Mononuclear cell (primary cell): ENCODE data around the gene RPL4. TPM values are rescaled to one million over a fixed set of nuclear protein-coding genes. Genes with fewer than 3 reads are reported as not detected.
A peak's percentile ranks its signal among the peaks of the same experiment; 100 is the strongest.
"Not testable (repeated sequence)": the region's sequence is repeated elsewhere in the genome, so short reads cannot be mapped to it uniquely, and the experiment has no call there.

Experiments
- H3K27me3 ChIP-seq: 2 replicates; pipeline ENCODE4 v1.6.0; 2011; ENCODE audit warnings: low read length, control low read depth; ENCODE audit not compliant: insufficient read depth
- H3K4me1 ChIP-seq: 2 replicates; pipeline ENCODE4 v1.5.1; 2011; ENCODE audit warnings: mild to moderate bottlenecking, low read length, control low read depth; ENCODE audit not compliant: insufficient read depth
- H3K4me3 ChIP-seq: 2 replicates; pipeline ENCODE4 v1.5.1; 2011; ENCODE audit warnings: mild to moderate bottlenecking, low read length, moderate library complexity
- H3K9me3 ChIP-seq: 2 replicates; pipeline ENCODE4 v1.5.1; 2011; ENCODE audit warnings: low read depth, mild to moderate bottlenecking, control low read depth, low read length
- total RNA-seq: library from RNA; depleted of rRNA; stranded (reverse); fragments of >200 nt; gene quantifications from one replicate; pipeline ENCODE4 v1.2.3, GENCODE V29; 2012

RPL4 gene
- total RNA-seq, result 4,966 TPM

DNA sequence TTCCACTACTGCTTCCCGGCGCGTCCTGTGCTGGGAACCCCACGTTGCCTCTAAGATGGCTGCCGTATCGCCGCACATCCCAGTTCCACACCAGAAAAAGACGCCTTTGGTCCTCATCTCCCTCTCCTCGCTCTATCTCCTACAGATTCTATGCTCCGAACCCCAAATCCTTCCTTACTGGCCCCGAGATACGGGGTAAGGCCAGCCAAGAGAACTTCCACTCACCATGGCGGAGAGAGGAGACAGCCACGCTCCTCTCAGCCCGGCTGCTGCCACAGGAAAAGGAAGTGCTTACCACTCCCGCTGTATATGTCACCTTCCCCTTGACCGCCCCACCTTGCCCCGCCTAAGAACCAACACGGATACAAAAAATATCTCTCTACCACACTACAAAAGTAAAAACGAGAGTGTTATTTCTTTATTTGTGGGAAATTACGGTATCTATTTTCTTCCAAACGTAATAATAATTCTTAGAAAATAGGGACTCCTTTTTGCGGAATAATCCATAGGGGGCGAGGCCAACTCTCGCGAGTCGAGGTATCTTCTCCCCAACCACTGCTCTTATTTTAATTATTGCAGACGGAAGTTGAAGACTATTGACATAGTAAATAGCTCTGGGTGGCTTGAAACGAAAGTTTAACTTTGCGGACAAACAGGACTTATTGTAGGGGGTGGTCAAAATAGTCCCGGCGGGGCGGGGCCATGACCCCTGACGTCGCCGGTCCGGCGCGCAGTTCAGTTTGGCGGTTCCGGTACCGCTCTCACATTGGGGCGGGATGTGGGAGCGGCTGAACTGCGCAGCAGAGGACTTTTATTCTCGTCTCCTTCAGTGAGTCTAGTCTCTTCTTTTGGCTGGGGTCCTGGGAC lies at the start of gene RPL4, which contains the start of gene ZWILCH:
Gene RPL4, minus strand, starts transcription at position 293 of the 867 bp plus-strand sequence. Its CDS starts 65 bp downstream, at position 228.
Gene ZWILCH, plus strand, starts transcription at position 764 of the 867 bp plus-strand sequence. Its CDS starts 13 bp downstream, at position 777.
- Histone ChIP-seq H3K4me3 (peak within 1 kb of the TSS; percentile 89), H3K27me3 (no peaks in the 10 kb centered on the region), H3K9me3 (no peaks in the 10 kb centered on the region), H3K4me1 (peaks cover 24% of the 10 kb centered on the region)

GRCh38 chr15:66545255-66545654 lies 40.6 kb upstream of the RPL4 start:
- H3K4me1 ChIP-seq, result no peaks in the 10 kb centered on the region
- no peaks in the 10 kb centered on the region for H3K9me3 ChIP-seq

GRCh38 chr15:66542896-66543295 lies 38.2 kb upstream of the RPL4 start:
- Histone ChIP-seq H3K4me3 (no peak overlapping the region), H3K4me1 (no peaks in the 10 kb centered on the region), H3K27me3 (no peaks in the 10 kb centered on the region)

More at GRCh38 chr15:66545255-66545654, 40.6 kb upstream of the RPL4 start:
- H3K27me3 ChIP-seq, result no peaks in the 10 kb centered on the region
- no peak overlapping the region for H3K4me3 ChIP-seq

DNA sequence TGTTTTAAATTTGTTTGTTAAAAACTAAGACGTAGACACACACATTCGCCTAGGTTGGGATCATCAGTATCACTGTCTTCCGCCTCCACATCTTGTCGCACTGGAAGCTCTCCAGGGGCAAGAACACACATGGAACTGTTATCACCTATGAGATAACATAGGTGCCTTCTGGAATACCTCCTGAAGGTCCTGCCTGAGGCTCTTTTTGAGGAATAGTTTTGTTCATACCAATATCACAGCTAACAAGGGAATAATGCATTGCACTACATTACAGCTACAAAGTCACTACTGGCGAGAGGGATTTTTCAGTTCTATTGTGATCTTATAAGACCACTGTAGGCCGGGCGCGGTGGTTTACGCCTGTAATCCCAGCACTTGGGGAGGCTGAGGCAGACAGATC lies 30.4 kb upstream of the RPL4 start:
- no peak overlapping the region for H3K4me3 ChIP-seq
- no peaks in the 10 kb centered on the region for H3K9me3 ChIP-seq
- H3K27me3 ChIP-seq, result no peaks in the 10 kb centered on the region
- no peaks in the 10 kb centered on the region for H3K4me1 ChIP-seq

More at GRCh38 chr15:66542896-66543295, 38.2 kb upstream of the RPL4 start:
- no peaks in the 10 kb centered on the region for H3K9me3 ChIP-seq

GRCh38 chr15:66524838-66525237 lies 20.2 kb upstream of the RPL4 start:
- H3K4me3 ChIP-seq, result no peak overlapping the region
- H3K9me3 ChIP-seq, result no peaks in the 10 kb centered on the region
- H3K4me1 ChIP-seq, result no peaks in the 10 kb centered on the region
- H3K27me3 ChIP-seq, result no peaks in the 10 kb centered on the region

- H3K4me1 ChIP-seq, result no peaks in the 10 kb centered on the region
- H3K9me3 ChIP-seq, result no peaks in the 10 kb centered on the region
- no peaks in the 10 kb centered on the region for H3K27me3 ChIP-seq
- H3K4me3 ChIP-seq, result no peak overlapping the region
Observed at GRCh38 chr15:66523926-66524325, 19.3 kb upstream of the RPL4 start.

- Histone ChIP-seq H3K9me3 (no peaks in the 10 kb centered on the region), H3K27me3 (no peaks in the 10 kb centered on the region), H3K4me3 (no peak overlapping the region), H3K4me1 (no peaks in the 10 kb centered on the region)
Observed at GRCh38 chr15:66515901-66516322, 11.3 kb upstream of the RPL4 start.

GRCh38 chr15:66514586-66514985 lies 9.9 kb upstream of the RPL4 start:
- no peaks in the 10 kb centered on the region for H3K4me1 ChIP-seq
- H3K4me3 ChIP-seq, result no peak overlapping the region
- no peaks in the 10 kb centered on the region for H3K27me3 ChIP-seq
- H3K9me3 ChIP-seq, result no peaks in the 10 kb centered on the region

GRCh38 chr15:66508293-66508883 lies 3.7 kb upstream of the RPL4 start:
- Histone ChIP-seq H3K4me3 (no peak overlapping the region), H3K27me3 (no peaks in the 10 kb centered on the region), H3K9me3 (no peaks in the 10 kb centered on the region), H3K4me1 (peaks cover 14% of the 10 kb centered on the region)

- H3K9me3 ChIP-seq, result no peaks in the 10 kb centered on the region
- H3K27me3 ChIP-seq, result no peaks in the 10 kb centered on the region
- H3K4me1 ChIP-seq, result peaks cover 24% of the 10 kb centered on the region
- peak overlapping the region; percentile 89 for H3K4me3 ChIP-seq
Observed at GRCh38 chr15:66505818-66506217, 1.2 kb upstream of the RPL4 start.

DNA sequence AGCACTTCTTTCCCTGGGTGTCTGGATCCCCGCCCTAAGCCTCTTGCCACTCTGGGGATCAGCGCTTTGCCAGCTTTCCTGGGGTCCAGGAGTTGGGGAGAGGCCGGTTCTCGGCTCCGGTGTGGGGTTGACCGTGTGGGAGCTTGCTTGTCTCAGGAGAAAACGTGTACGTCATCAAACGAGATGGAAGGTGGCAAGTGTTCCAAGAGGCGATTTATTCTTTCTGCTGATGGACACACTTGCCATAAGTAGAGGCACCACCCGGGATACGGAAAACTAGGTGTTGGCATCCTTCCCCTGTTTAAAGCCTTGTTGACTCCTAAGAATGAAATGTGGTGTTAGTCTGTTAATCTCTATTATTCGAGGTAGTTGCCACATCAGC lies 766 bp upstream of the RPL4 start:
- peak overlapping the region; percentile 89 for H3K4me3 ChIP-seq

DNA sequence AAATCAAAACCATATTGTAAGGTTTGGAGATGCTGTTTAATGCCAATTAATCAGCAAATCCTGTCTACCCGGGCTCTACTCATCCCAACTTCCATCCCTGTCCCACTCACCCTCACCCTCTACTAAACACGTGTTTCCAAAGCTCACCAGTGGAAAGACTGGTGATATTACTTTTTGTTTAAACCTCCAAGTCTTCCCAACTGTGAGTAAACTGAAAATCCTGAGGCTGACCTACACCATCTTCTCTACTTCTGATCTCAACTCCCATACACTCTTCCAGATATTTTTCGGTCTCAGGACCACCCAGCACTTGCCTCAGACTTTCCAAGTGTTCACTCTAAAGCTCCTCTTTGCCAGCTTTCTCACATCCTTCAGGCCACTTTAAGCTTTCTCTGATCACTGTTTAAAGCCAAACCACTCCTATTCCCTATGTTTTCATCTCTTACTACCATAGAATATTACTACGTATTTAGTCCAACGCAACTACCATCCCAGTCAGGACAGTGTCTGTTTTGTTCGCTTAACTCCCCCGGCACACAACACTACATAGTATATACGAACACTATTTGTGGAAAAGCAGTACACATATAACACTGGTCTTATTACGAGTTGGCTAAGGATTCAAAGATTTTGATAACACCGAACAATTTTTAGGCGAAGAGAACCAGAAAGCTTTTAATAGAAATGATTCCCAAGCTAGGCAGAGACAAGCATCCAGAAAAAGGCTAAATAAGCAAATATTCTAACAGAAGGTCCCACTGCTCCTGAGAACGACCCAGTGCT lies 684 bp downstream of the RPL4 start:
- no peaks in the 10 kb centered on the region for H3K27me3 ChIP-seq
- peaks cover 24% of the 10 kb centered on the region for H3K4me1 ChIP-seq
- peak overlapping the region; percentile 89 for H3K4me3 ChIP-seq
- no peaks in the 10 kb centered on the region for H3K9me3 ChIP-seq

More for the DNA sequence above, 766 bp upstream of the RPL4 start:
- H3K9me3 ChIP-seq, result no peaks in the 10 kb centered on the region
- H3K27me3 ChIP-seq, result no peaks in the 10 kb centered on the region
- H3K4me1 ChIP-seq, result peaks cover 24% of the 10 kb centered on the region

- peaks cover 30% of the 10 kb centered on the region for H3K4me1 ChIP-seq
- peak overlapping the region; percentile 89 for H3K4me3 ChIP-seq
- not testable (repeated sequence) for H3K27me3 ChIP-seq, H3K9me3 ChIP-seq
Observed at GRCh38 chr15:66503041-66503648, 1.5 kb downstream of the RPL4 start.

GRCh38 chr15:66502491-66502890 lies 2.2 kb downstream of the RPL4 start:
- Histone ChIP-seq H3K4me3 (no peak overlapping the region), H3K9me3 (no peaks in the 10 kb centered on the region), H3K4me1 (peaks cover 35% of the 10 kb centered on the region), H3K27me3 (no peaks in the 10 kb centered on the region)
